Activated CD4-positive, CD25-positive, alpha-beta regulatory T cell treated with anti-CD3 and anti-CD28 coated beads, Interleukin-2, amount 50 U/mL, for 24 hours (primary cell): Measurements from ENCODE around the gene WNK1.

Experiments used
- ATAC-seq, 2 donors: fragments of 150-1000 bp; cut with Tn5 transposase; one replicate each; pipeline ENCODE4 v1.10.0; 2021; ENCODE audit warnings: mild to moderate bottlenecking in 1 of 2, moderate library complexity in 1 of 2

WNK1 gene

DNA sequence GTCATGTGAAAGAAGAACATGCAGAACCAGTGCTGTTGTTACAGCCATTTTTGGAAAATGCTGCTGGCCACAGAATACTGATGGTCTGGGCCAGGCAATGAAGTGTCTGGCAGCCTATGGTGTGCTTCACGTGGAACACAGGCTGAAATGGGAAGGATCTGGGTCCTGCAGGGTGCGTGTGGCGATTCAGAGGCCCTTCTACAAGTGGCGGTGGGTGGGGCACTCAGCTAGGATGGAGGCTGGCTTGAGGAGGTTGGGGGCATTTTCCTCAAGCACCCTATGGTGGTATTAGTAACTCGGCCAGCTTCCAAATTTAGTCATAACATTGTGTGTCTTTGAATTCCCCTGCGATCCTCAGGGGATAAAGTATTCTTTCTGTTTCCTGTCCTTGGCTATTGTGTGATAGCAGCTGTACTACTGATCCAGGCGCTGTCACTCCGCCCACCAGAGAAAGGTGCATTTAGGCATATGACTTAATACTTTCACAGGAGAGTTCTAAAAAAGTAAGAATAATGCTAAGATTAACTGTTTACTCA is 206.3 kb downstream of the WNK1 start:
- no peak for ATAC-seq
